SHP77 (cell line): ENCODE results near the gene UBL4A.

ENCODE experiments used
- DNase-seq, 2 experiments: peaks; one replicate each; lab custom pipeline; 2025; lab: John Stamatoyannopoulos, UW

Gene UBL4A

DNA sequence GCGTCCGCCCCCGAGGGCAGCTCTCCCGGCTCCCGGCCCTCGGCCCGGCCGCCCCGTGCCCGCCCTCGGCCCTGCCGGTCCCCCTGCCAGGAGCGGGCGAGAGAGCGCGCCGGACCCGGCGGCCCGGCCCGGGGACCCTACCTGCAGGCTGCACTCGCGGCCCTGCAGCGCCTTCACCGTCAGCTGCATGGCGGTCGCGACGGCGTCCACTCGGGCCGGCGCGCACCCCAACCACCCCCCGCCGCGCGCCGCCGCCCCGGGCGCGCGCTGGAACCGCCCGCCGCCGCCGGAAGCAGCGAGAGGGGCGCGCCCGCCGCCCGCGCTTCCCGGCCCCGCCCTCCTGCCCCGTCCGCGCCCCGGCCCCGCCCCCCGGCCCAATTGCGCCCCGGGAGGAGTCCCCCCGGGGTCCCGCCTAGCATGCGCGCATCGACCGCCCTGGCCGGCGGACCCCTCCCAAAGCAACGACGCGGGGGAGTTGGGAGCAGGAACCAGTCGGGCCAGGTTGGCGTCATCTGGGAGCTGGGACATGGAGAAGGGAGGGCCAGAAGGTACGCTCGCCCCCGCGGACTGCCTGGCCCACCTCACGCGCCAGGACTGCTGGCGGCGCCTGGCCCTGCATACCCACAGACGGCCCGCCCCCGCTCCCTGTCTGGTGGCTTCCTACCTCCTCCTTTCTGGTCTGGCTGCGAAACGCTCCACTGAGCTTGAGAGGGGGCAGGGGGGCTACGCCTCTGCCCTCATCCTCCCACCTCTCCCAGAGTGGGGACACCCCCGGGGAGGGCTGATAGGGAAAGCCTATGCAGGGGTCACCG is at the start of gene UBL4A:
Gene UBL4A, minus strand, starts transcription at position 220 of the 812 bp plus-strand sequence. Its CDS starts 31 bp downstream, at position 189.
- no peak for DNase-seq

- DNase-seq = no peak
Measured at GRCh38 chrX:154535892-154536291, 49.5 kb upstream of the UBL4A start.

- peak; percentile 37 to 50 for DNase-seq
Measured at GRCh38 chrX:154534526-154535322, 48.3 kb upstream of the UBL4A start.

DNA sequence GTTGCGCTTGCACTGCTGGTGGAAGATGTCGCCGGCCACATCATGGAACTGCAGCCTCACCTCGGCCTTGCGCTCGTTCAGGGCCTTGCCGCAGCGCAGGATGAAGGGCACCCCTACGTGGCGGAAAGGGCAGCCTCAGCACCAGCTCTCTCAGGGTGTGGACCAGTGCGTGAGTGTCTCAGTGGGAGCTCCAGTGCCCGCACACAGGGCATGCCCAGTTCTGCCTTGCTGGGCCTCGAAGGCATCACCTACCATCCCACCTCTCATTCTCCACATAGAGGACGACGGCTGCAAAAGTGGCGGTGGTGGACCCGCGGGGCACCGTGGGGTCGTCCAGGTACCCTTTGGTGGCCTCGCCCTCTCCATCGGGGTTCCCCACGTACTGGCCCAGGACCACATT is 46.3 kb upstream of the UBL4A start:
- DNase-seq = no peak

DNA sequence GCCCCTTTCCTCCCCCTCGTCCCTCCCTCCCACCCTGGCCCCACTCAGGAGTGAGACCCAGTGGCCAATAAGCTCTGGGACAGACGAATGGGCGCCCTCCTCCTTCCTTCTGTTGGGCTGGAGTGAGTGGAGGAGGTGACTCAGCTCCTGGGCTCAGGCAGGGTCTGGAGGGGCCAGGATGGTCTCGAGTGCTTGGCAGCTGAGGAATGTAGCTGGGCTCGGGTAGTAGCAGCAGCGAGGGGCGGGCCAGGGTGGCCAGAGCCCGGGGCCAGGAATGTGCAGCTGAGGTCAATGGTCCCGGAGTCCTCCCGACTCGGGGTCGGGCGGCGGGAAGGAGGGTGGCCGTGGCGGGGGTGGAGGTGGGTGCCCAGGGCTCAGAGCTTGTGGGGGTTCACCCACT is 45.2 kb upstream of the UBL4A start:
- DNase-seq = no peak

GRCh38 chrX:154530286-154530685 is 43.9 kb upstream of the UBL4A start:
- no peak for DNase-seq

- DNase-seq = no peak
Measured at GRCh38 chrX:154529206-154529612, 42.8 kb upstream of the UBL4A start.

DNA sequence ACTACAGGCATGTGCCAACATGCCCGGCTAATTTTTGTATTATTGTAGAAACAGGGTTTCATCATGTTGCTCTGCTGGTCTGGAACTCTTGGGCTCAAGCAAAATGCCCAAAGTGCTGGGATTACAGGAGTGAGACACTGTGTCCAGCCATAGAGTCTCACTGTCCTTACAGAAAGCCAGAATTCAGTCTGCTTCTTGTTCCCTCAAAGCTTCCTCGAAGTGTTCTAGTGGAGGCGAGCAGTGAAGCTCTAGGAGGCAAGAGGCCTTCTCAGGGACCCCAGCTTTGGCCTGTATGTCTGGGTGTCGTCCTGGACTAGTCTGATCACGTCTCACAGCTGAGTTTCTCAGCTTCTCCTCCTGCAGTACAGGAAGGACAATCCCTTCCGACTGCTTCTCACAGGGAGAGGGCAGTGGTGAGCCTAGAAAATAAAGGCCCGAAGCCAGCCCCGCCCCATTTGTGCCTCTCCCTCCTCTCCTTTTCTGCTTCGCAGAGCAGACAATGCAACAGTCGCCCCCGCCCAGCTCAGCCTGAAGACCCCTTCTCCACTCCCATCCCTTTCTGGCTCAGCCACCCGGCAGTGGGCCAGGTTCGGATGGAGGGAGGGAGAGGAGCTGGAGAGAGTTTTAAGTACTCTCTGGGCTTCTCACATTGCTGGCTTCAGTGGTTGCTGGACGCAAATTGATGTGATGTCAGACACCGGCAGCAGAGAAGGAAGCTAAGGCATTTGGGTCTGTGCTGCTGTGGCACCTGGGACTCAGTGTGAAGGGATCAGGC is 40.7 kb upstream of the UBL4A start:
- peak; percentile 53 to 59 for DNase-seq

GRCh38 chrX:154525606-154526490 is 39.4 kb upstream of the UBL4A start:
- DNase-seq = no peak

DNA sequence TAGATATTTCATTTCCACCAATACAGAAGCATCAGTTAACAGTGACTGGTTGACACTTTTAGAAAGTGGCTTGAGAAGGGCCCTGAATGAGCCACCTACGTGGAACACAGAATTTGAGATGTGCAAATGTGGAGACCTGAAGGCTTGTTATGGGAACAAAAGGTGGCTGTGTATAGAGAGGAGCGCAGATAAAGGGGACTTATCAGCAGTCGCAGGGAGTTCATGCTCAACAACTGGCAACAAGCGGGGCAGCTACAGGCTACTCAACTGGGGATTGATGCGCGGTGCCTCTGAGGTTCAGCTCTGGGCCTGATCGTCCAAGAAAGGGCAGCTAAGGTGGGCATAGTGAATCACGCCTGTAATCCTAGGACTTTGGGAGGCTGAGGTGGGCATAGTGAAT is 33.0 kb upstream of the UBL4A start:
- no peak for DNase-seq

DNA sequence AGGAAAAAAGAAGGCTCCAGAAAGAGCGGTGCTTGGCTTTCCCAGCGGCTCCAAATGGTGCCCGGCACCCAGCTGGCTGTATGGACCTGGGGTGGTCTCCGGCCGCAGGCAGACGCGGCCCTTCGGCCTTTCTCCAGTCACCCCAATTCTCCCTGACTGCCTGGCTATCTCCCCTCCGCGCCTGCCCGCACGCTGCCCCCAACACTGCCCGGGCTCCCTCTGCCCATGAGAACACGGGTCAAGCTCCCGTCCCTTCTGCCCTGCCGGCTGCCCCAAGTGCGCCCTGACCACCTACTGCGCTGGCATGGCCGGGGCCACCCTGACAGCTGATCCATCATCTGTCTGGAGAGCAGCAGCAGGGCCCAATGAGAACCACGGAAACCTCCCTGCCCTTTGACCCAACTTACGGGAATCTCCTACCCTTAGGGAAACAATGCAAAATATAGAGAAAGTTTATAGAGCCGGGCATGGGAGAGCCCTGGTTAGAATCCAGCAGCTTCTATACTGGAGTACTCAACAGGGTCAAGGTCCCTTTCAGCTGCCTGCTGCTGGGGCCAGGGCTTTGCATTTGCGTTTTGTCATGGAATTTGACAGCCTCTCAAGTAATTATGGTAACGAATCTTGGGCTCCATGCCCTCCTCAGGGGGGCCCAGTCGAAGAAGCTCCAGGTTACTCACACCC is 30.8 kb upstream of the UBL4A start:
- no peak for DNase-seq

DNA sequence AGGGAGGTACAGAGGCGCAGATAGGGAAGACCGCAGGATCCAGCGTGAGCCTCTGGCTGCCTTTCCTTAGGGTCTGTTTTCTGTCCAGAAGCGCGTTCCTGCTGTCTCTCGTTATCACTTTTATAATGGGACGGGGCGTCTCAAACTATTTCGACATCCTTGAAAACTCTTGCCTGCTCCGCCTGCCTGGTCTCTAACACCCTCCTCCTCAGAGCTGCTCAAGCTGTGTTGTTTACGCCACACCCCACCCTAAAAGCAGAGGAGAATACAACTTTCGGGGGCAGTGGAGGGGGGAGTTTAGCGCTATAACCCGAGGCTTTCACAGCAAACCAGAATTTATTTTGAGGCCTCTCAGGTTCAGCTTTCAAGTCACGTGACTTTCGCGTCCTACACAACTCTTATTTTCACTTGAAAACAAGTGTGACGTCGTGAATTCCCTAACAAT is 30.3 kb upstream of the UBL4A start:
- DNase-seq = no peak

DNA sequence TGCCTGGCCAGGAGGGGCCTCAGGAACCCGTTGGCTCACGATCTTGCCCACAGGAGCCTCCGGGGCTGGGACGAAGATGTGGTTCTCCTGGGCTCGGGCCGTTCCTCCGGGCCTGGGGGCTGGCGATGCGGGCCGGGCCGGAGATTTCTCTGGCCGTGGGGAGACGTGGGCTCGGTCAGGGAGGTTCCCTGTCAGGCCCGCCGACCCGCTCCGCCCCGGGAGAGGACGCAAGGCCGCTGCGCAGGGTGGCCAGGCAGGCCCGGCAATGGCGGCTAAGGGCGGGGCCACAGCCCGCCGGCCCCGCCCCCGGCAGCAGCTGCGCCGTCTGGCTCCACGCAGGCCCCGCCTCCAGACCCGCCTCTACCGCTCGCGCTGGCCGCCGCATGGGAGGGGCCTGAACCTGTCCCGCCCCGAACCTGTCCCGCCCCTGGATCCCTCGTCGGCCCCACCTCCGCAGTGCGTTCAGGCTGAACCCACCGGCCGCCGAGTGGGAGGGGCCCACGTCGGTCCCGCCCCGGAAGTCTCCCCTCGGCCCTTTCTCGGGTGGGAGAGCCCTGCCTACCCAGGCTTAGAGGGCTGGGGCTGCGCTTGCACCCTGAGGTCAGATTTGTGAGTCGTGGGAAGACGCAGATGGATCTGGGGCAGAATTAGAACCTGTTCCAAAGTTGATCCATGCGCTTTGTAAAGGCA is 29.7 kb upstream of the UBL4A start, which contains the start of gene FAM3A:
Gene FAM3A, minus strand, starts transcription at position 267 of the 690 bp plus-strand sequence. CDS start 460 bp downstream, outside the sequence.
- peak; percentile 53 to 56 for DNase-seq

- DNase-seq = no peak
Measured at GRCh38 chrX:154515090-154515965, 28.9 kb upstream of the UBL4A start.

DNA sequence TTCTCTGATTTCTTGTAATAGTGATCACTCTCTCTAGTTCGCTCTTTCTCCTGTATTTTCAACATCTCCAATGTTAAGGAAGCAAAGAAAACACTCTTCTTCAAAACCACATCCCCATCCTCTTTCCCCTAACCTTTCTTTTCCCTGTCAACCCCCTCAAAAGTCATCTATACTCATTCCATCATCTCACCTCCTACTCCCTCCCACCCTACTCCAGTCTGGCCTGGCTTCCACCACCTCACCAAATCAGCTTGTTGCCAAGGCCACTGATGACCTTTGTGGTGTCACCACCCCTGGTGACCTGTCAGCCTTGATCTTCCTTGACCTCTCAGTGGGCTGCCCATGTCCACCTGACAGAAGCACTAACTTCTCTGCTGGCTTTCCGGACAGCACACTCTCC is 27.3 kb upstream of the UBL4A start:
- no peak for DNase-seq

DNA sequence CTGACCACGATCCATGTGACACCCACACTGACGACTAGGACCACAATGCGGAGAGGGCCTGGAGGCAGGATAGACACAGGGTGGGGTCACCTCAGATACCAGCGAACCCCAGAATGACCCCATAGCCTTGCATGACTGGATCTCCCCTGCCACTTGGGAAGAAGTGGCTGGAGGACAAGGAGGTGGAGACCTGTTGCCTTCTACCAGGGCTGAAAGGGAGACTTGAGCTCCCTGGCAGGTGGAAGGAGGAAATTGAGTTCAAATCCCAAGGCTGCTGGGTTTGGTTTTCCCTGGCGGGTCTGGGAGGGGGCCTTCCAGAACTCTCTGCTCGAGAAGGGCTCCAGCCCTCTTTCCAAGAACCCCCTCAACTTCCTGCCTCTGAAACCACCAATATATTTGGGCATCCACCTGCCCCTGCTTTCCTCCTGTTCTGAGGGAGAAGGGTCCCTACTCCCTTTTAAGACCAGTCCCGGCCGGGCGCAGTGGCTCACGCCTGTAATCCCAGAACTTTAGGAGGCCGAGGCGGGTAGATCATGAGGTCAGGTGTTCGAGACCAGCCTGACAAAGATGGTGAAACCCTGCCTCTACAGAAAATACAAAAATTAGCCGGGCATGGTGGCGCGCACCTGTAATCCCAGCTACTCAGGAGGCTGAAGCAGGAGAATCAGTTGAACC is 26.6 kb upstream of the UBL4A start:
- no peak for DNase-seq

- DNase-seq = no peak
Measured at GRCh38 chrX:154511761-154512160, 25.3 kb upstream of the UBL4A start.

- DNase-seq = no peak
Measured at GRCh38 chrX:154509455-154509854, 23.0 kb upstream of the UBL4A start.
